HG02885 (cell line): ENCODE data around the gene DOCK2.
A peak's percentile ranks its signal among the peaks of the same experiment; 100 is the strongest.

Experiments
- ATAC-seq: cut with Tn5 transposase; IDR thresholded peaks from one replicate; pipeline ENCODE4 v1.9.1; 2021; ENCODE audit warnings: mild to moderate bottlenecking; ENCODE audit not compliant: unreplicated experiment, poor library complexity

The DOCK2 gene

GRCh38 chr5:169993485-169993790, 356.4 kb downstream of the DOCK2 start:
- ATAC-seq: no peak

DNA sequence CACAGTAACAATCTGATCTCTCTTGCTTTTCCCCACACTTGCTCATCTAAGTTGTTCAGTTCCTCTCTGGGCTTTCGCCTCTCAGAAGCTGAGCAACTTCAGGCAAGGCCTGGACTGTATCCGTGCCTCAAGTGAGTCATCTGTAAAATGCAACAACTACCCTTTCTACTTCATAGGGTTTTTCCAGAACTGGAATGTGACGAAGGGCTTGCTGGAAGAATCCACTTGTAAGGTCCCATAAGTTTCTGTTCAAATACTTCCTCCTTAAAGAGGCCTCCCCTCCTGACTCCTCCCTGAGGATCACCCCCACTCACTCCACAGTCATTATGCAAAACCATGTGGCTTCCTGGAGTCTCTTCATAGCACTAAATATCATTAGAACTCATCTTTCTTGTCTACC, 360.7 kb downstream of the DOCK2 start:
- peak; percentile 48 for ATAC-seq

DNA sequence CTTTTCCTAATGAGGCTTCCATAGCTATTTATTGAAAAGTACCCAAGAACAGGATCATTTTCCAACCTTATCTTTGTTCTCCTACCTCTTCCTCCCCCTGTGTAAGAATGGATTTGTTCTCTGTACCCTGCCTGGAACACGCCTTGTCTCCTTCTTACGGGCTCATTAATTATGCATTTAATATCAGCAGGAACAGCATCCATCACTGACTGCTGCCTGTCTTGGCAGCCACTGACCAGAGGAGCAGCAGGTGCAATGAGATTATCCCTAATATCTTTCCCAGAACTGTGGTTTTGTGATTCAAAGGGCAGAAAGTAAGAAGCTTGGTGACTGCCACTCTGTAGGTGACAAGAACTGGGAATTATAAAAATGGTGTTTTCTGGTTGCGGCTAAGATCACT, 362.5 kb downstream of the DOCK2 start:
- ATAC-seq: no peak

- ATAC-seq: no peak
Observed at GRCh38 chr5:170000155-170000554, 363.1 kb downstream of the DOCK2 start.

DNA sequence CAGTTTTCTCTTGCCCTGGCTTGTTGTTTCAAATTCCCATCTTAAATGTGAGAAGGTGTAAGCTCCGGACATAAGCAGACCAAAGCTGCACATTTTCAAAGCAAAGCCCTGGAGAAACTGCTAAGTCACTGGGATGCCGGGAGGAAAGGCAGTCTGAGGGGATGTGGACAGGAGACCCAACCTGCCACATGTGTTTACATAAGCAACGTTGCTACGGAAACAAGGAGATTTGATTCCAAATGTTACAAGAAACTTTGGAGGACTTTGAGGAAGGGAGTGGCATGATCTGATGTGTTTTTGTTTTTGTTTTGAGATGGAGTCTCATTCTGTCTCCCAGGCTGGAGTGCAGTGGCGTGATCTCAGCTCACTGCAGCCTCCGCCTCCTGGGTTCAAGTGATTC, 368.9 kb downstream of the DOCK2 start:
- no peak for ATAC-seq

- ATAC-seq: no peak
Observed at GRCh38 chr5:170008376-170008775, 371.3 kb downstream of the DOCK2 start.

DNA sequence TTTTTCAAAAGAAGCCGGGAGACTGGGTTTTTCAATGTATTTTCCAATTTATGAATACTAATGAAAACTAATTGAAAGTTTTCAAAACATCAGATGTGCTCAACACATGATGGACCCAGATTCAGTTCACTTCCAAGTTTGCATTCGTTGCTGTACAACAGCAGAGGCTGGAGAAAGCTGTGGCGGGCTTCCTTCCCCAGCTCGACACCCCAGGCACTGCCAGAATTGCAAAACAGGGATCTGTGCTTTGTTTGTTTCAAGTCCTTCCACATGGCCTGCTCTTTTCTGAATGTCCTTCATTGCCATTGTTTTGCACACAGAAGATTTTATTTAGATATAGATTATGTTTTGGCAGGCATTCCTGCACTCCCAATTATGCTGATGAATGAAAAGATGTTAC, 373.5 kb downstream of the DOCK2 start:
- ATAC-seq: no peak

GRCh38 chr5:170011751-170012150, 374.7 kb downstream of the DOCK2 start:
- ATAC-seq: no peak

- no peak for ATAC-seq
Observed at GRCh38 chr5:170012622-170013021, 375.5 kb downstream of the DOCK2 start.

GRCh38 chr5:170020423-170020822, 383.3 kb downstream of the DOCK2 start:
- no peak for ATAC-seq

- ATAC-seq: no peak
Observed at GRCh38 chr5:170021506-170021905, 384.4 kb downstream of the DOCK2 start.

- no peak for ATAC-seq
Observed at GRCh38 chr5:170025853-170026252, 388.8 kb downstream of the DOCK2 start.

DNA sequence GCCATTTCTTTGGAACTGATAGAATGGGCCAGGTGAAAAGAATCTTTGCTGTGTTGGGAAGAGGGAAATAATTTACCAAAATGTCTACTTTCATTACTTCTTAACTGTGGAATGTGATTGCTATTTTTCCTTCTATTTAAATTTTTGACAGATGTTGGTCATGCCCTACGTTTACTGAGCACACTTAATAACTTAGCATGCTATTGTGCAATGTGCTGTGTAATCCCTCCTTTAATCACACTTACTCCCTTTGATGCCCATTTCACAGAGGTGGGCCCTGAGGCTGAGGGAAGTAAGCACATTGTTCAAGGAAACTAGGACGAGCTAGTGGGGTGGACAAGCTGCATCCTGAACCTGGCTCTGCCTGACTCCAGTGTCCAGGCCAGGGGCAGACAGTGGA, 391.0 kb downstream of the DOCK2 start:
- no peak for ATAC-seq

GRCh38 chr5:170034231-170034630, 397.2 kb downstream of the DOCK2 start:
- no peak for ATAC-seq

- no peak for ATAC-seq
Observed at GRCh38 chr5:170038241-170038640, 401.2 kb downstream of the DOCK2 start.

DNA sequence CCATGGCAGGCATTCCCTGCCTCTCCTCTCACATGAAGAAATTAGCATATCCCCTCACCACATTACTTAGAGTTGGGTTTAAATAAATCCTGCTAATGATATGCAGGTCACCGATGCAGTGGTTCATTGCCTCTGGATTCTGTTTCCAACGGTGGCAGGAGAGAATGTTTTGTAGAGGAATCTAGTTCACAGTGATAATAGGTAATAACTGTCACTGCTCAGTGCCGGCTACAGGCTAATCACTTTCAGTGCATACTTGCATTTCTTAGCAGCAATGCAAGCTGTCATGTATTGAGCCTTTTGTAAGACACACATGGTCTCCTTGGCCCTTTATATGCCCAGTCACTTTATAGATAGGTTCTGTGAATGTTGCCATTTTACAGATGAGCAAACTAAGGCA, 402.8 kb downstream of the DOCK2 start:
- no peak for ATAC-seq

GRCh38 chr5:170046241-170046640, 409.2 kb downstream of the DOCK2 start:
- ATAC-seq: no peak

DNA sequence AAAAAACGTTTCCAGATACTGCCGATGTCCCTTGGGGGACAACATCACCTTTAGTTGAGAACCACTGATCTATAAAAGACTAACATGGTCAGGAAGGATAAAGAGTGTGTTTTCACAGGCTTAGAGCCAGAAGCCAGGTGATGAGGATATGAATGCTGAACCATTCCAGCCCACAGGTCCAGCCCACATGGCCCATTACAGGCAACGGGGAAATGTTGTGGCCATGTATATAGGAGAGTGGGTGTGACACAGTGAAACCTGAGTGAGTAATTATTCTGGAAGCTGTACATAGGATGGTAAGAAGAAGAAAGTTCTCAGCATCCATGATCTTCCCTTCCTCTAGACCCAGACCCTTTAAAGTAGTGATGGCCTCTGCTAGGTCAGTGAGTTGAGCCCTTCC, 412.6 kb downstream of the DOCK2 start:
- no peak for ATAC-seq

GRCh38 chr5:170053896-170054295, 416.8 kb downstream of the DOCK2 start:
- ATAC-seq: no peak

GRCh38 chr5:170055606-170056005, 418.5 kb downstream of the DOCK2 start:
- no peak for ATAC-seq

GRCh38 chr5:170056561-170057267, 419.6 kb downstream of the DOCK2 start:
- ATAC-seq: no peak

GRCh38 chr5:170057311-170057710, 420.2 kb downstream of the DOCK2 start:
- ATAC-seq: no peak

DNA sequence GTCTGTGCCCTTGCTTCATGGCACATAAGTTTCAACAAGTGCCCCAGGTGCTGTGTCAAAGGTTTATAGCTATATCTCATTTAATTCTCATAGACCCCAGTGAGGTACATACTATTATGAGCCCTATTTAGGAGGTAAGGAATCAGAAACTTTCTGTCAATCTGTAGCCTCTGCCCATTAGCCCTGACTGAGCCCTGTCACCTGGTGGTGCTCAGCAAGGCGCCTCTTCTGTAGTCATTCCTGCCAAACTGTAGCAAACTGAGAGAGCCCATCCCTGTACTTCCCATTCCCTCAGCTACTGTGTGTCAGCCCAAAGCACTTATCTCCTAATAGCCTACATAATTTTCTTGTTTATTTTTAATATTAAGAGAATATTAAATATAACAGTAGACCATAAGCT, 422.1 kb downstream of the DOCK2 start:
- ATAC-seq: no peak
